HUDEP-2 (cell line): ENCODE measurements around the gene TNFSF13.
A peak's percentile ranks its signal among the peaks of the same experiment; 100 is the strongest.
"Not testable (repeated sequence)": the region's sequence is repeated elsewhere in the genome, so short reads cannot be mapped to it uniquely, and the experiment has no call there.

Source experiments
- DNase-seq, 76 experiments: peaks; one replicate each; lab custom pipeline; 2025; ENCODE audit not compliant: unreplicated experiment in 76 of 76; lab: John Stamatoyannopoulos, UW

TNFSF13 gene

DNA sequence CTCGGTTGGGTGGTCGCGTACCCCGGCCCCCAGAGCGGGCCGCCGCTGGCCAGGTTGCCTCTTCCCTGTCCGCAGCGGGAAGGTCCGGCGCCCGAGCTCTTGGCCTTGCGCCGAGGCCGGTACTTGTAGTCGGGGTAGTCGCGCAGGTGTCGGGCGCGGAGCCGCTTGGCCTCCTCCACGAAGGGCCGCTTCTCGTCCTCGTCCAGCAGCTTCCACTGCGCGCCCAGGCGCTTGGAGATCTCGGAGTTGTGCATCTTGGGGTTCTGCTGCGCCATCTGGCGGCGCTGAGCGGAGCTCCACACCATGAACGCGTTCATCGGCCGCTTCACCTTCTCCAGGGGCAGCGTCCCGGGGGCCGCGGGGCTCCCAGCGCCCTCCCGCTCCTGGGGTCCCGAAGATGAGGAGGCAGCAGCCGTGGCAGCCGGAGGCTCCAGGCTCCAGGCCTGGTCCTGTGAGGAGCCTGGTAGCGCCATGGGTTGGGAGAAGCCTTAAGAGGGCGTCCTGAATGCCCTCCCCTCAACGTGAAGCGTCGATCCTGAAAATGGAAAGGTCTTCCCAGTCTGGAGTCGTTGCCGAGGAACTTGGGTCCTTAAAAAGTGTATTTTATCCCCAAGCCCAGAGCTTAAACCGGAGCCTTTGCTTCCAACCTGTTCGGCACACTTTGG is 30.8 kb downstream of the TNFSF13 start:
- DNase-seq = peak in 54 of 76 experiments; percentile 10 to 80 (median 51)

DNA sequence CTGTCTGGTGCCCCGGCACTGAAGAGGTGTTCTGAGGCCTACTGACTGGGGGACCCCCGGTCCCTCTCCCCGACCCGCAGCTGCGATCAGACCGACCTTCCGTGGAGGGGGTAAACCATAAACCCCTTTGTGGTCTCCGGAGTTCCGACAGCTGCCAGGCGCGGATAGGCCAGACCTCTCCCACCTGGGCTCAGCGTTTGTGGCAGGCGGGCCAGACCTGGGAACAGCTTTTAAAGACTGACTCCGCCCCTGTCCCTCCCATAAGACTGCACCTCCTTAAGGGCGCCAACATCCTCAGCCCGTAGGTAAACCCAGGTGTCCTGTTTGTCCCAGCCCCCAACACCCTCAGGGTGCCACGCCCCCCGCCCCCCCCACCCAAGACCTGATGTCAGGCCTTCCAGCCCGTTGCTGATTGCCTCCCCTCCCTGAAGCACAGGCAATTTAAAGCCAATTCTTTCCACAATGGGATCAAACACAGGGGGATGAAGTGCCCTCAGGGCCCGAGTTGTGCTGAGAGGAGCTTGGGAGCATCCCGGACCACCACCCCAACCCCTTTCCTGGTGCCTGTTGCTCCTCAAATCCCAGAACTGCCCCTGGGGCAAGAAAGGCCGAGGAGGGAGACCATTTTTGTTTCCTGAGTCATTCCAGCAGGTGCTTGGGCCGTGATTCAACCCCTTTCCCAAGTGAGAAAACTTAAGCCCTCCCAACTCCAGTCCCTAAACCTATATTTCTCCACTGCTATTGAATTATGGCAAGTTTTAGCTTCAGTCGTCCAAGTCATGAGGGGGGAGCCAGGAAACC is 31.5 kb downstream of the TNFSF13 start, which contains the start of gene SOX15:
SOX15 (minus strand) TSS at position 204 of the 801 bp plus-strand sequence. CDS start 418 bp downstream, outside the sequence.
- no peak for DNase-seq

DNA sequence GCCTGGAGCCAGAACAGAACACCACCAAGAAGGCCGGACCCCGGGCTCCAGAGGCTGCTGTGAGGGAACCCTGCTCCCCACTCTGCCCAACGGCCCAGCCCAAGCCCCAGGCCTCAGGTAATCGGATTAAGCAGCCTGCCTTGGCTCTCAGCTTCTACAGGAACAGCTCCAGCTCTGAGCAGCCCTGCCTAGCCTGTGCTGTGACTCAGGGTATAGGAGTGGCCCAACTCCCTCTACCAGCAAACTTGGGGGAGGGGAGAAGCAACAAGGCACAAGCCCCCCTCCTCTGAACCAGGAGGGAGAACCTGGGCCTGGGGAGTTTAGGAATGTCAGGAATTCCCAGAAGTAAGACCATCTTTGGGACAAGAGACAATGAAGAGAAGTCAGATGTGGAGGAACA is 32.2 kb downstream of the TNFSF13 start:
- DNase-seq = peak in 10 of 76 experiments; percentile 6 to 59 (median 16)

DNA sequence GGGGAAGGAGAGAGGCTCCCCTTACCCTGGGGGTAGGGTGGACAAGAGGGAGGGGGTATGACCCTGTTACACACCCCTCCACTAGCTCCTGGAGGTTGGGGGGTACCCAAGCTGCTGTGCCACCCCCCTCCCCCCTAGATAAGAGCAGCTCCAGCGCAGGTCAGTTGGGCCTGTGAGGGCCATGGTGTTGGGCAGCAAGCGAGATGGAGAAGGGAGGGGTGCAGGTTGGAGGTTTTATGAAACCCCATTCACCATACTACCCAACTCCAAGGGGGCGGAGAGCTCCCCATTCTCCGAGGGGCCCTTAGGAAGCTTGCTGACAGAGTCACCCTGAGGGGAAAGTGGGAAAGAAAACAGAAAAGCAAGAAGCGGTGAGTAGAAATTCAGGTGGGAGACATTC is 33.0 kb downstream of the TNFSF13 start:
- no peak for DNase-seq

DNA sequence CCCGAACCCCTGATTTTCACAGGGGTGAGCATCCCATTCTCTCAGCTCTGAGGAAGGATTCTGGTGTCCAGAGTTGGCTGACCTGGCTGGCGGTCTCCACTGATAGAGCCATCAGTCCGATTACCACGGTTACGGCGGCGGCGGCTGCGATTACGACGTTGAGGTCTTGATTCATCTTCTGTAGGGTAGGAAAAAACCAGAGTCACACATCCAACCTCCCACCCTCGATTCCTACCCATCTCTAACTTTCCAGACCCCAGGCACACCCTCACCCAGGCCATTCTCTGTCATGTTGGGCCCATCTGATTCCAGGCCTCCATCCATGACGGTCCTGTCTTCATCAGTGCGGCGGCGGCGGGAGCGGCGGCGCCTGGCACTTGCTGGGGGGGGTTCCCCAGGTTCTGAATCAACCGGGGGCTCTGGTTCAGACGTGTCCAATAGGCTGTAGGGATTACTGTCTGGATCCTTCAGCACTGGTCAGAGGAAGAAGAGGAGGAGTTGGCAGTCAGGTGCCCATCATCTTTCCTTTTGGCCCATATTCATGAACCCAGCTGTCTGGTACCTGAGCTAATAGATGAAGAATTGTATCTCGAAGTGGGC is 34.0 kb downstream of the TNFSF13 start:
- DNase-seq = no peak

DNA sequence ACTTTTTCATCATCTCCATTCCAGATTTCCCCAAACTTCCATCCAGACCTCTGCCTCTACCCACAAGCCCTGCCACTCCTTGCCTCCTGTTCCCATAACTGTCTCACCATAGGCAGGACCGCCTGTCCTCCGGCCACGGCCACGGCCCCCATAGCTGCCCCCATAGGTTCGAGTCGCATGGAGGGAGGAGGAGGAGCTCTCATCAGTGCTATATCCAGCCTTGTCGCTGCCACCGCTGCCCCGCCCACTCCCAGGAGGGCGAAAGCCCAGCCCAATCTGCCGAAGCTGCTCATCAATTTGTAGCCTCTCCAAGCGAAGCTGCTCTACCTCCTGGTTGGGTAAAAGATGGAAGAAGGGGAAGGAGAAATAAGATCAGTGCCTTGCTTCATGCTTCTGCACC is 34.7 kb downstream of the TNFSF13 start:
- no peak for DNase-seq

DNA sequence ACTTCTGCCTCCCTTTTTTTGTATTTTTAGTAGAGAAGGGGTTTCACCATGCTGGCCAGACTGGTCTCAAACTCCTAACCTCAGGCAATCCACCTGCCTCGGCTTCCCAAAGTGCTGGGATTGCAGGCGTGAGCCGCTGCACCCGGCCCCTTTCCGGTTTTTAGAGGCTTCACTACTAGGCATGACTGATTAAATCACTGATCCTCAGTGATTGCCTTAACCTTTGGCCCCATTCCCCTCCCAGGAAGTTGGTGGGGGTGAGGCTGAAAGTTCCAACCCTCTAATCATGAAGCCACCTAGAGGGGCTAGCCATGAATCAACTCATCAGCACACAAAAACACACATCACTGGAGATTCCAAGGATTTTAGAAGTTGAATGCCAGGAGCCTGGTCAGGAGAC is 39.0 kb downstream of the TNFSF13 start:
- DNase-seq = not testable (repeated sequence)

DNA sequence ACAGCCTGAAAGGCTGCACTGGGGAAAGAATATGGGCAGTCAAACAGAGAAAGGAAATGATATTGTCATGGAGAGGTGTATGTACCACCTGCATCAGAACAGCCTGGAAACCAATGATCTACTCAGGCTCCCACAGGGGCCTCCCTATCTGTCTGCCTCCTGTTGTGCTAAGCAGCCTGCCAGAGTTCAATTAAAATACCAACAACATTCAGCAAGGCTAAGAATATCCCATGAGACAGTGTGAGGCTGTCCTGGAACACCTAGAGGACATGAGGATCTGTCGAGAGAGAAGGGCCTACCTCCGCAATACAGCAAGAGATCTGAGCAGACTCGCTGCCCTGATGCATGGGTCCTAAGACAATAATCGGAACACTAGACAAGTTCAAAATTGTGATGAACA is 47.7 kb downstream of the TNFSF13 start:
- DNase-seq = no peak

DNA sequence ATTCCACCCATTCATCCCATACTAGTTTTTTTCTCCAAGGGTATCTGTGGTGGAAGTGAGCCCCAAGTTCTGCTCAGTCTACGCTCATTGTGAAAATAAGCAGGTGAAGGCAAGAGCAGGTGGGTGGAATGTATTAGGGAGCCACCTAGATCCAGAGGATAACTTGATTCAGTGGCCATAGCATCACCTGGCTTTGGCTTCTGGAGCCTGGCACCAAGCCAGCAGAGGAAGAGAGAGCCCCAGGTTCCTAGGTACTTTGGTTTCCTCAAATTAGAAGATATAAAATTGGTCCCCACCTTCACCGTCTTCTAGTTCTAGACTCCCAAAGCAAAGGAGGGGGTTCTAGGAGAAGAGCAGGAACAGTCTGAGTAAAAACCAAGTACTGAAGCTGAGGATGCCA is 52.1 kb downstream of the TNFSF13 start:
- no peak for DNase-seq
